Kidney glomerular epithelial cell (primary cell): ENCODE data around the gene GOLGA8A.
"Not testable (repeated sequence)": the region's sequence is repeated elsewhere in the genome, so short reads cannot be mapped to it uniquely, and the experiment has no call there.

Source experiments
- DNase-seq: peaks from one replicate; lab custom pipeline; 2025; lab: John Stamatoyannopoulos, UW

GOLGA8A gene

GRCh38 chr15:34409511-34409910, 28.1 kb downstream of the GOLGA8A start:
- DNase-seq = not testable (repeated sequence)

DNA sequence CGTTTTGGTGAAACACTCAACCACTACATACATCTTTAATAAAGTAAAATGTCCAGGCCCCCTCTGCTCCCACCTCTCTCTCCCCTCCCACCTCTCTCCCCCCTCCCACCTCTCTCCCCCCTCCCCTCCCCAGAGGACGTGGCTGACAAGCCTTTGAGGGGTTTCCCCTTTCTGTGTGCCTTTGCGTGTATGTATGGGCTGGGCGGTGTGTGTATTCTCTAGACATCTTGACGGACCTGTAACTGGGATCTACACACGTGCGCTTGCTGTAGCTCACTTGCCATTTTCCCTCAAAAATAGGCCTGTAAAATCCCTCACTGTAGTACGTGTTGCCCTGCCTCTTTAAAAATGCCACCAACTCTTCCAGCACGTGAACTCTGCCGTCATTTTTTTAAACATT, 28.6 kb downstream of the GOLGA8A start:
- not testable (repeated sequence) for DNase-seq

GRCh38 chr15:34403899-34404298, 33.7 kb downstream of the GOLGA8A start:
- not testable (repeated sequence) for DNase-seq

DNA sequence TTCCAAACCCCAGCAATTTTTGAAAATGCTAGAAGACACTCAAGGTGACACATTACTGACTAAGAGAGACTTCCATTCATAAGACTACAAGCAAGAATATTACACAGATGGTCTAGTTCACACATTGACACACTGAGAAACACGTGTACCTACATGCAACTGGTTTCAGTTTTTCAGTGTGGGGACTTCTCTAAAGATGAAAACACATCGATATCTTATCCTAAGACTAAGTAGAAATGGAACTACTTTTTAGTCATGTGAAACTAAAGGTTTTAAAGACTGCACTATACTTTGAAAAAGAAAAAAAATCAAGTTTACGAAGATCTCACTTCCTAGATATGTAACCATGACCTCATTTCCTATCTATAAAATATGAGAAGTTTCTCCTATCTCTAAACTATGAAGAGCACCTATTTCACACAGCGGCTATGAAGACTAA, 34.4 kb downstream of the GOLGA8A start:
- DNase-seq = not testable (repeated sequence)

DNA sequence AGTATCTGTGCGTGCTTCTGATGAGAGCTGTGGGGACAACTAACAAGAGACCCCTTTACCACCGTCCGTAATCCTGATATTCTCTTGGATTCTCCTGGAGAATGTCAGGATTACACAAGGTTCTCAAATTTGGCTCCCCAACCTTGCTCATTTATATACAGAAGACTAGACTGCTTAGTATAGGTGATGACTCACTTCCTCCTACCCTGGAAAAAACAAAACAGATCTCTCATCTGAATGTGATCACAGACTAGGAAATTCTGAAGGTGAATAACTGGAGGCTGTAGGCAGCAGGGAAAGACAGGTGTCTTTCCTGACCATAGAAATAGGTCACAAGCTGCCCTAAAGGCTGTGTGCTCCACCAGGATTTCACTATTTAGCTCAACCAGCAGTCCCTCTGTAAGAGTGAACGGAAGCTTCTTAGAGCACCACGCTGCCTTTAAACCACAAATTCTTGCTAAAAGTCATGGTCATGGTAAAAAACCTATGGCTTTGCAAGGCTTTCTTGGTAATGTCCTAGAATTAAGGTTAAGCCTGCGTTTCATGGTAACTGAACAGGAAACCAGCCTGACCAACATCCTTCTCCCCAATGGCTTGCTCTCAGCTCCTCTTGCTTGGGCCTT, 39.9 kb downstream of the GOLGA8A start:
- DNase-seq = not testable (repeated sequence)

GRCh38 chr15:34392981-34393380, 44.6 kb downstream of the GOLGA8A start:
- DNase-seq = not testable (repeated sequence)

- DNase-seq = not testable (repeated sequence)
Measured at GRCh38 chr15:34389594-34390086, 48.0 kb downstream of the GOLGA8A start.
